ENCODE data around the gene BUD13. TPM values are rescaled to one million over a fixed set of nuclear protein-coding genes. Genes with fewer than 3 reads are reported as not detected.

BUD13 gene
- total and polyA plus RNA-seq, 2 of the 13 experiments (the other 11 are each of a cell fraction or from before 2014, with no cell fraction given): 13.3 to 25.9 TPM

GRCh38 chr11:116710762-116711161, 62.0 kb downstream of the BUD13 start:
- no TSS peak for BruUV-seq (replicated peaks)
- in situ Hi-C loops (cut with HindIII; ENCODE audit: extremely low pct_ligation_motif_present, low pct_unique_long_range_greater_than_20kb): no loop called here
- CTCF ChIA-PET (ENCODE audit: low intra/inter-chr PET ratio, low total read pairs): no interaction called here
- TF ChIP-seq HIC2 (CRISPR knock-in tag; IDR thresholded peaks at IDR 0.05; ENCODE audit: low read depth) (no peak), ZNF652 (CRISPR knock-in tag; IDR thresholded peaks at IDR 0.05; ENCODE audit: borderline replicate concordance, low read depth) (no peak), PLRG1 (conservative IDR thresholded peaks at IDR 0.05) (no peak), ZNF784 (CRISPR knock-in tag; IDR thresholded peaks at IDR 0.05; ENCODE audit: borderline replicate concordance) (no peak), ZNF280B (CRISPR knock-in tag; IDR thresholded peaks at IDR 0.05; ENCODE audit: borderline replicate concordance) (no peak), ZNF10 (CRISPR knock-in tag; IDR thresholded peaks at IDR 0.05; ENCODE audit: borderline replicate concordance, low read depth) (no peak), BATF2 (CRISPR knock-in tag; IDR thresholded peaks at IDR 0.05) (no peak), MXD4 (CRISPR knock-in tag; IDR thresholded peaks at IDR 0.05) (no peak), ZSCAN25 (CRISPR knock-in tag; IDR thresholded peaks at IDR 0.05) (no peak), ZFX (CRISPR knock-in tag; IDR thresholded peaks at IDR 0.05; ENCODE audit: low read depth) (no peak), ZNF773 (CRISPR knock-in tag; IDR thresholded peaks at IDR 0.05; ENCODE audit: borderline replicate concordance) (no peak), SOX5 (CRISPR knock-in tag; IDR thresholded peaks at IDR 0.05; ENCODE audit: borderline replicate concordance) (no peak), TFDP2 (CRISPR knock-in tag; IDR thresholded peaks at IDR 0.05) (no peak), TEAD3 (CRISPR knock-in tag; optimal IDR thresholded peaks at IDR 0.05; ENCODE audit: borderline replicate concordance) (no peak), GTF3A (CRISPR knock-in tag; conservative IDR thresholded peaks at IDR 0.05) (no peak)
- TF ChIP-seq, protein P1, sequence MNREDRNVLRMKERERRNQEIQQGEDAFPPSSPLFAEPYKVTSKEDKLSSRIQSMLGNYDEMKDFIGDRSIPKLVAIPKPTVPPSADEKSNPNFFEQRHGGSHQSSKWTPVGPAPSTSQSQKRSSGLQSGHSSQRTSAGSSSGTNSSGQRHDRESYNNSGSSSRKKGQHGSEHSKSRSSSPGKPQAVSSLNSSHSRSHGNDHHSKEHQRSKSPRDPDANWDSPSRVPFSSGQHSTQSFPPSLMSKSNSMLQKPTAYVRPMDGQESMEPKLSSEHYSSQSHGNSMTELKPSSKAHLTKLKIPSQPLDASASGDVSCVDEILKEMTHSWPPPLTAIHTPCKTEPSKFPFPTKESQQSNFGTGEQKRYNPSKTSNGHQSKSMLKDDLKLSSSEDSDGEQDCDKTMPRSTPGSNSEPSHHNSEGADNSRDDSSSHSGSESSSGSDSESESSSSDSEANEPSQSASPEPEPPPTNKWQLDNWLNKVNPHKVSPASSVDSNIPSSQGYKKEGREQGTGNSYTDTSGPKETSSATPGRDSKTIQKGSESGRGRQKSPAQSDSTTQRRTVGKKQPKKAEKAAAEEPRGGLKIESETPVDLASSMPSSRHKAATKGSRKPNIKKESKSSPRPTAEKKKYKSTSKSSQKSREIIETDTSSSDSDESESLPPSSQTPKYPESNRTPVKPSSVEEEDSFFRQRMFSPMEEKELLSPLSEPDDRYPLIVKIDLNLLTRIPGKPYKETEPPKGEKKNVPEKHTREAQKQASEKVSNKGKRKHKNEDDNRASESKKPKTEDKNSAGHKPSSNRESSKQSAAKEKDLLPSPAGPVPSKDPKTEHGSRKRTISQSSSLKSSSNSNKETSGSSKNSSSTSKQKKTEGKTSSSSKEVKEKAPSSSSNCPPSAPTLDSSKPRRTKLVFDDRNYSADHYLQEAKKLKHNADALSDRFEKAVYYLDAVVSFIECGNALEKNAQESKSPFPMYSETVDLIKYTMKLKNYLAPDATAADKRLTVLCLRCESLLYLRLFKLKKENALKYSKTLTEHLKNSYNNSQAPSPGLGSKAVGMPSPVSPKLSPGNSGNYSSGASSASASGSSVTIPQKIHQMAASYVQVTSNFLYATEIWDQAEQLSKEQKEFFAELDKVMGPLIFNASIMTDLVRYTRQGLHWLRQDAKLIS (CRISPR knock-in tag; IDR thresholded peaks at IDR 0.05): no peak

More at GRCh38 chr11:116710762-116711161, 62.0 kb downstream of the BUD13 start:
- H3K4me2 ChIP-seq (ENCODE audit: low read depth, low read length): no peak overlapping the region
- H3K36me3 ChIP-seq (replicated peaks in 1 of 2; ENCODE audit: control insufficient read depth in 1 of 2, insufficient read depth in 2 of 2, low read length in 2 of 2): no peaks in the 10 kb centered on the region
- FAIRE-seq (no peak), ATAC-seq (no peak), DNase-seq (ENCODE audit: low spot score) (no peak)
- no peak overlapping the region for H3K9ac ChIP-seq (ENCODE audit: insufficient read depth, low read depth, low read length)
- peaks cover 2 to 48% of the 10 kb centered on the region in 2 experiments; a peak in 3 of 5 replicates for H3K27me3 ChIP-seq (ENCODE audit: control insufficient read depth in 1 of 2, insufficient read depth in 2 of 2, low read length in 2 of 2)
- H3K4me1 ChIP-seq (ENCODE audit: insufficient read depth, low read length): no peaks in the 10 kb centered on the region
- no peak overlapping the region for H3K27ac ChIP-seq (ENCODE audit: extremely low read length, insufficient read depth, low read length)
- POLR2A ChIA-PET: no interaction called here
- 14% methylated on average over 4 of the region's 4 CpGs for WGBS (ENCODE audit: low lambda C conversion rate)
- no peak overlapping the region for H2AFZ ChIP-seq (ENCODE audit: low read length)
- H4K20me1 ChIP-seq (ENCODE audit: insufficient read depth, low read length): no peaks in the 10 kb centered on the region
- no peak overlapping the region for H3K4me3 ChIP-seq (replicated peaks in 1 of 3; ENCODE audit: insufficient read depth in 1 of 3, low read depth in 2 of 3, low read length in 3 of 3)
- H3K79me2 ChIP-seq (ENCODE audit: insufficient read depth, low read length): no peaks in the 10 kb centered on the region
- no peaks in the 10 kb centered on the region for H3K9me3 ChIP-seq (ENCODE audit: low read length)
- intact Hi-C loops (cut with micrococcal nuclease; ENCODE audit: unreplicated experiment): no loop called here

All from HepG2 (cell line).